GM06990 (cell line): ENCODE data around the gene CD2AP.

Experiments
- DNase-seq: peaks from one replicate; pipeline ENCODE4 v3.0.0-alpha.2; 2011; ENCODE audit not compliant: insufficient read length; ENCODE audit errors: extremely low read depth
- H3K27me3 ChIP-seq: replicated peaks from 2 replicates; pipeline ENCODE4 v1.6.0; 2011; ENCODE audit warnings: low read length; ENCODE audit not compliant: control insufficient read depth, insufficient read depth
- H3K36me3 ChIP-seq: 2 replicates; pipeline ENCODE4 v1.5.1; 2011; ENCODE audit warnings: low read length; ENCODE audit not compliant: control insufficient read depth, insufficient read depth
- H3K4me3 ChIP-seq: replicated peaks from 2 replicates; pipeline ENCODE4 v1.5.1; 2011; ENCODE audit warnings: low read depth, mild to moderate bottlenecking, control low read depth, low read length
- TF ChIP-seq, protein P1 (sequence below): IDR thresholded peaks from 2 replicates; pipeline ENCODE4 v1.5.1; 2011; ENCODE audit warnings: low read length, control low read depth, mild to moderate bottlenecking, inconsistent platforms; ENCODE audit not compliant: insufficient read depth, poor library complexity, severe bottlenecking

The CD2AP gene

GRCh38 chr6:47473791-47474346, 3.7 kb upstream of the CD2AP start:
- TF ChIP-seq, protein P1, sequence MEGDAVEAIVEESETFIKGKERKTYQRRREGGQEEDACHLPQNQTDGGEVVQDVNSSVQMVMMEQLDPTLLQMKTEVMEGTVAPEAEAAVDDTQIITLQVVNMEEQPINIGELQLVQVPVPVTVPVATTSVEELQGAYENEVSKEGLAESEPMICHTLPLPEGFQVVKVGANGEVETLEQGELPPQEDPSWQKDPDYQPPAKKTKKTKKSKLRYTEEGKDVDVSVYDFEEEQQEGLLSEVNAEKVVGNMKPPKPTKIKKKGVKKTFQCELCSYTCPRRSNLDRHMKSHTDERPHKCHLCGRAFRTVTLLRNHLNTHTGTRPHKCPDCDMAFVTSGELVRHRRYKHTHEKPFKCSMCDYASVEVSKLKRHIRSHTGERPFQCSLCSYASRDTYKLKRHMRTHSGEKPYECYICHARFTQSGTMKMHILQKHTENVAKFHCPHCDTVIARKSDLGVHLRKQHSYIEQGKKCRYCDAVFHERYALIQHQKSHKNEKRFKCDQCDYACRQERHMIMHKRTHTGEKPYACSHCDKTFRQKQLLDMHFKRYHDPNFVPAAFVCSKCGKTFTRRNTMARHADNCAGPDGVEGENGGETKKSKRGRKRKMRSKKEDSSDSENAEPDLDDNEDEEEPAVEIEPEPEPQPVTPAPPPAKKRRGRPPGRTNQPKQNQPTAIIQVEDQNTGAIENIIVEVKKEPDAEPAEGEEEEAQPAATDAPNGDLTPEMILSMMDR: no peak

DNA sequence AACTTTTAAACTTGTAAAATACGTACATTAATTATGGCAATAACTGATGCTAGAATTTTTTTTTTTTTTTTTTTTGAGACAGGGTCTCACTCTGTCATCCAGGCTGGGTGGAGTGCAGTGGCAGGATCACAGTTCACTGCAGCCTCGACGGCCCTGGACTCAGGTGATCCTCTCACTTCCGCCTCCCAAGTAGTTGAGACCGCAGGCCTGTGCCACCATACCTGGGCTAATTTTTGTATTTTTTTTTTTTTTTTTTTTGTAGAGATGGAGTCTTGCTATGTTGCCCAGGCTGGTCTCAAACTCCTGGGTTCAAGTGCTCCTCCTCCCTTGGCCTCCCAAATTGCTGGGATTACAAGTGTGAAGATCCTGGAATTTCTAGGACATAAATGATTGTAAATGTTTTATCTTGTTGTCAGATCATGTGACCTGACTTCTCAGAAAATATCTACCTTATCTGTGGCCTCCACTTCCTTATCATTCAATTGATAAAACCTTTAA, 2.2 kb upstream of the CD2AP start:
- TF ChIP-seq, protein P1: no peak
- no peaks in the 10 kb centered on the region for H3K27me3 ChIP-seq
- H3K36me3 ChIP-seq: no peaks in the 10 kb centered on the region
- DNase-seq: no peak
- H3K4me3 ChIP-seq: no peak overlapping the region

More at GRCh38 chr6:47473791-47474346, 3.7 kb upstream of the CD2AP start:
- DNase-seq: no peak
- Histone ChIP-seq H3K27me3 (no peaks in the 10 kb centered on the region), H3K36me3 (no peaks in the 10 kb centered on the region), H3K4me3 (no peak overlapping the region)

DNA sequence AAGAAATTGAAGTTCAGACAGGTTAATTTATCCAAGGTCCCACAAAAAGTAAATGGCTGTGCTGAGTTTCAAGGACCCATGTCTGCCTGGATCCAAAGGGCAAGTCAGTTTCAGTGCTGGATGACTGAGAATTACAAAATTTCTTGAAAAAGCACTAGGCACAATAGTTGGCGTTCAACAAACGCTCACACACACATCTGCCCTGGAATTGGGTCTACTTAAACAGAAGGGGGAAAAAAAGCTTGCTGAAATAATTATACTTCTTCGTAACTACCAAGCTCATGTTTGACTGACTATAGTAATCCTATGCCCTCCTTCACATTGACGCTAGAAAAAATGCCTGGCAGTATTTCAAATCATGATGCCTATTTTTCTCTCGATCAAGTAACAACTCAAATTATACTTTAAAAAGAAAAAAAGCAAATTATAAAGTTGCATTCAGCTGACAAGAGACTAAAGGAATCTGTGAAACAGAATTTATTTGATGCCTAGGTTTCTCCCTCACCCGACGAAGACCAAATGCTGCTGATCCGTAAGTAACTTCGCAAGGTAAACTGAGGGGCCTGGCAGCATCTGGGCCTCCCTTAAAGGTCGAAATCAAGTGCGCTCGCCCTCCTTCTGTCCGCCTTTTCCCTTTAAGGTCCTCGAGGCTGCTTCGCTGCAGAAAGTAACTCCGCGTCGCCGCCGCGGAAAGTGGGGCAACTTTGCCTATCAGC, 650 bp upstream of the CD2AP start:
- TF ChIP-seq, protein P1: no peak

DNA sequence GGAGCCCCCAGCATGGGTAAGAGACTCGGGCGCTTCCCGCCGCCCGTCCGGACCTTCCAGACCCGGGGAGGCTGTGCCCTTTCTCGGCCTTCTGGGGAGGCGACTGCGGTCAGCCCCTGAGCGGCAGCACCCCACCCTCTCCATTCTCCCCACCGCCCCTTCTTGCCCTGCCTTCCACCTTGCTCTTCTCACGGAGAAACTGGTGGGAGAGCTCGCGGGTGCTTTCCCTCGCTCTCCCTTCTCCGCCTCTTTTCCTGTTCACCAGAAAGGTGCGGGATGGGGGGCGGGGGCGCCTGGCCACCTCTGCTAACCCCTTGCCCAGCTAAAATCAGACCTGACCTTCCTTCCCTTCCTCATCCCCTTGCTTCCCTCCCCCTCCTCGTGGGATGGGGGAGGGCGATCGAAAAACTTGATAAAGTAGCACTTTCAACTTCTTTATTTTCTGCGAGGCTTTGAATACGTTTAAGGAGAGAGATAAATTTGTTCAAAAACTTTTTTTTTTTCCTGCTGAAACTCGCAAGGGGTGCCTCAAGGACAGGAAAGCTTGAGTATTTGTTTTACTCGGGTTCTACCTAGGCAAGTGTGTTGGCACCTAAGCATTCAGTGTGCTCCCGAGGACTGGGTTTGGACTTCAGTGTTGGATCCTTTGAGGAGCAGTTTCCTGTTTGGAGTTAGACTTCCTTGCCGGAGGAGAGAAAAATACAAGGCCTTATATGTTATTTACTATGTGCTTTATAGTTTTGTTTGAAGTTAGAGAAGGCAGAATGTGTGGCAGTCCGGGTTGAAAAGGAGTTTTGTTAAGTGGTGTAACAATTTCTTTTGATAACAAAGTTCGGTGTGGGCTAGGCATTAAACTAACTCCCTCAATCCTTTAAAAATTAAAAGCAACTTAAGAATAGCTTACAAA, 897 bp downstream of the CD2AP start:
- Histone ChIP-seq H3K27me3 (no peaks in the 10 kb centered on the region), H3K36me3 (no peaks in the 10 kb centered on the region), H3K4me3 (peak overlapping the region; percentile 91)
- TF ChIP-seq, protein P1: no peak
- no peak for DNase-seq

More for the DNA sequence above, 650 bp upstream of the CD2AP start:
- H3K36me3 ChIP-seq: no peaks in the 10 kb centered on the region
- no peaks in the 10 kb centered on the region for H3K27me3 ChIP-seq
- no peak for DNase-seq
- peak overlapping the region; percentile 91 for H3K4me3 ChIP-seq

DNA sequence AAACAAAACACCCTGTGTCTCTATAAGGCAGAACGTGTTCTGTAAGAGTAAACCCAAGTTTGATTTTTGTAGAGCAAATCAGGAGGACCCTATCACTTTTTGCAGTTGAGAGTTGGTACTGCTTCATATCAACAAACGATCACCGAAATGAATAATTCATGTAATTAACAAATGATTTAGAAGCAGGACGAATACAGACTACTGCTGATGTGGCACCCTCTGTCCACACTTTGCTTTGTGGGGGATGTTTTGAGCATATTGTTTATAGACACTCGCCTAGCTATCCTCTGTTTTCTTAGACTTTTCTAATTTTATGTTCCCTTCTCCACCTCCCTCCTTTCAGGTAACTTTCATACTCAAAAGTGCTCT, 1.5 kb downstream of the CD2AP start:
- H3K27me3 ChIP-seq: no peaks in the 10 kb centered on the region
- TF ChIP-seq, protein P1: no peak
- no peak for DNase-seq
- H3K4me3 ChIP-seq: peak overlapping the region; percentile 91
- H3K36me3 ChIP-seq: no peaks in the 10 kb centered on the region
